ENCODE results near the gene TNFRSF1B.

TNFRSF1B gene

DNA sequence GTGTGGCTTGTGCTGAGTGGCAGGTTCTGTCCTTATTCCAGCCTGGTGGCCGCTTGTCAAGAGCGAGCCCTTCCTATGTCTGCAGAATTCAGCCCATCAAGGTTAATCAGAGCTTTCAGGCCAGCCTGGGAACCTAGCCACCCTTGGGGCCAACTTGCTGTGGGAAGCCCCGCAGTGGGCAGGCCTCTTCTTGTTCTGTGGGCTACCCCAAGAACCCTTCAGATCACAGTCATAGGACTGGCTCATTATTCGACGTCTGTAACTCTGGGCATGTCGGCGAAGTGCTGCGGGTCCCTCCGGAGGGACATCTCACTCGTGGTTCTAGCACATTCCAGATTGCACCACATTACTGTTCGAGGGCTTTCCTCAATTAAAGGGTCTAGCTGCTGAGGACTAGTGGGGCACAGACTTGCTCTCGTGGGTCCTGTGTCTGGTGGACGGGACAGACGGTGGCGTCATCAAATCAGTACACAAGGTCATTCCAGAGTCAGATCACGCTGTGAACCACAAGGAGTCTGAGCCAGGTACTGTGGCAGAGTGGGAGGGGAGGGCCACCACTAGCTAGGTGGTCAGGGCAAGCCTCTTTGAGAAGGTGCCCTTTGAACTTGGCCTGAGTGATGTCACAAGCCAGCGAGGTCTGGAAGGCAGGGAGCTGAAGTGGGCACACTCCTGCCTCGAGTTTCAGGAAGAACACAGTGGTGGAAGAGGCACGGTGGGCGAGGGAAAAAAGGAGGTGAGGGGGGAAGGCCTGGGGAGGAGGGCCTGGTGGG lies 20.3 kb upstream of the TNFRSF1B start:
- DNase-seq (ENCODE audit: low read depth), result peak; percentile 56
- no peak overlapping the region for H3K4me3 ChIP-seq (ENCODE audit: low read depth, low read length)
- TF ChIP-seq, protein P1, sequence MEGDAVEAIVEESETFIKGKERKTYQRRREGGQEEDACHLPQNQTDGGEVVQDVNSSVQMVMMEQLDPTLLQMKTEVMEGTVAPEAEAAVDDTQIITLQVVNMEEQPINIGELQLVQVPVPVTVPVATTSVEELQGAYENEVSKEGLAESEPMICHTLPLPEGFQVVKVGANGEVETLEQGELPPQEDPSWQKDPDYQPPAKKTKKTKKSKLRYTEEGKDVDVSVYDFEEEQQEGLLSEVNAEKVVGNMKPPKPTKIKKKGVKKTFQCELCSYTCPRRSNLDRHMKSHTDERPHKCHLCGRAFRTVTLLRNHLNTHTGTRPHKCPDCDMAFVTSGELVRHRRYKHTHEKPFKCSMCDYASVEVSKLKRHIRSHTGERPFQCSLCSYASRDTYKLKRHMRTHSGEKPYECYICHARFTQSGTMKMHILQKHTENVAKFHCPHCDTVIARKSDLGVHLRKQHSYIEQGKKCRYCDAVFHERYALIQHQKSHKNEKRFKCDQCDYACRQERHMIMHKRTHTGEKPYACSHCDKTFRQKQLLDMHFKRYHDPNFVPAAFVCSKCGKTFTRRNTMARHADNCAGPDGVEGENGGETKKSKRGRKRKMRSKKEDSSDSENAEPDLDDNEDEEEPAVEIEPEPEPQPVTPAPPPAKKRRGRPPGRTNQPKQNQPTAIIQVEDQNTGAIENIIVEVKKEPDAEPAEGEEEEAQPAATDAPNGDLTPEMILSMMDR (IDR thresholded peaks at IDR 0.05; ENCODE audit: insufficient read depth, low read depth, low read length, missing control alignments), result no peak

DNA sequence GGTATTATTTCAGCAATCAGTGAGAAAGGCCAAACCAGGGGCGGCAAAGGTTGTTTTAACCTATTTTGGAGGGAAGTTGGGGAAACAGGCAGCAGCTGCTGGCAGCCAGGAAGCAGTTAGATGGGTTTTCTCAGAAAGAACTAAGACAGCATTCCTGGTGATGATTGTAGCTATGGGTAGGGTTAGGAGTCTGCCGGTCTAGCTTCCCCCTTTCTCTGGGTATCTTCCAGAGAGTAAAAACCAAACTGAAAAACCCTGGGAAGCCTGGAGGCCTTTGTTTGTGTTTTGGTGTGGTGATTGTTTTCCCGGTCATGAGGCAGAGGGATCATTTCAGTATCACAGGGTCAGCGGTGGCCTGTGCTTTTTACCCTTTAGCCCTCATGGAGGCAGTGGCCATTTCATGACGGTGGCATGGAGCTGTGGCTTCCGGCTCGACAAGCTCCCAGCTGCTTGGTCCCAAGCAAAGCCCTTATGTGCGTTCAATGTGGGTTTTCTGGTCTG lies 19.5 kb upstream of the TNFRSF1B start:
- DNase-seq (ENCODE audit: low read depth), result no peak
- H3K4me3 ChIP-seq (ENCODE audit: low read depth, low read length), result no peak overlapping the region
- TF ChIP-seq, protein P1 (IDR thresholded peaks at IDR 0.05; ENCODE audit: insufficient read depth, low read depth, low read length, missing control alignments), result no peak

DNA sequence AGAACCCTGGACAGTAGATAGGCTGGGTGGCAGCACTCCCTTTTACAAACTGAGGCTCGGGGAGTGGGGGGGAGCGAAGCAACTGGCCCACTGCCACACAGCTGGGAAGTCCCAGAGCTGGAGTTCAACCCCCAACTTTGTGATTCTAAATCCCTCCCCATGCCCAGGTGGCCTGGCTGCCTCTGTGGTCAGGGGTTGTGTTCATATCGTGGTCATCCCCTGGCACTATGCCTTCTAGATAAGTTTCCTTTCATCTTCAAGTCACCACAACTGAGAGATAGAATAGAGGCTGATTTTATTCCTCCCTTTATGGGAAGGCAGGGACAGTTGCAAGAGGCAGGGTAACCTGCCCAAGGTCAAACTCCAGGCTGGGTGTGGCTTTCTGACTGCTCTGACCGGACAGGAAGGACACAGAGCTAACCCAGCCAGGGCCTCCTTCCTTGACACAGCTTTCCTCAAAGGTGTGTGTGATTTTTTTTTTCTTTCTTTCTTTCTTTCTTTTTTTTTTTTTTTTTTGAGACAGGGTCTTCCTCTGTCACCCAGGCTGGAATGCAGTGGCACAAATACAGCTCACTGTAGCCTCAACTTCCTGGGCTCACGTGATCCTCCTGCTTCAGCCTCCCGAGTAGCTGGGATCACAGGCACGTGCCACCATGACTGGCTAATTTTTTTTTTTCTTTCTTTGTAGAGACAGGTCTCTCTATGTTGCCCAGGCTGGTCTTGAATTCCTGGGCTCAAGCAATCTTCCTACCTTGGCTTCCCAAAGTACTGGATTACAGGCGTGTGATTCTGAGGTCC lies 18.4 kb upstream of the TNFRSF1B start:
- TF ChIP-seq, protein P1 (IDR thresholded peaks at IDR 0.05; ENCODE audit: insufficient read depth, low read depth, low read length, missing control alignments), result no peak
- peak; percentile 78 for DNase-seq (ENCODE audit: low read depth)
- peak overlapping the region; percentile 29 for H3K4me3 ChIP-seq (ENCODE audit: low read depth, low read length)

DNA sequence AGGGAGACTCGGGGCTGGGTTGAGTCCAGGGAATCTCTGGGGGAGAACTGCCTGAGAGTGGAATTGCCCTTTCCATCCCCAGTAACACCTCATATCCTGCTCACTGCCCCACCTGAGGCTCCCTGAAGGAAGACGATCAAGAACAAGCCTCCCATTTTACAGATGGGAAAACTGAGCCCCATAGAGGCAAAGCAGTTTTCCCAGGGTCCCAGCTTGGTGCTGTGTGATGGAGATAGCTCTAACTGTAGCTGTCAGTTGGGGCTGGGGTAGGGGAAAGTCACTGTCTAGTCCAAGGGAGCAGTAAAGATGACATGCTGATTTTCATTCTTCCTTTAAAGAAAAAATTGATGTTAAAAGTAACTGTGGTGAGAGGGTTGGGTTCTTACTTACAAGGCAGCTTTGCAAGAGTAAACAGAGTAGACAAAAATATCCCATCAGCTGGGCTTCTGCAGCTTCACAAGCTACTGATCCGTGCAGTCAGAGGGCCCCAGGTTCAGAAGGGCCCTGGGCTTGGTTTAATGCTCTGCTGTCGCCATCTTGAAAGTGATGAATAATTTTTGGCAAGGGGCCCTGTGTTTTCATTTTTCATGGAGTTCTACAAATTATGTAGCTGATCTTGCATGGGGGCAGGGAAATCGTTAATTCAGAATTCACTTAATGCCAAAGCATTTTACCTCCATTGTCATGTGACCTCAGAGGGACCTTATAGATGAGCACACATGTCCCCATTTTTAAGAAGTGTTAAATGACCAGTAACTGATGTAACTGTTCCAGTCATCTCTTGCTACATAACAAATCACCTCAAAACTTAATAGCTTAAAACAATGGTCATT lies 17.6 kb upstream of the TNFRSF1B start:
- peak; percentile 90 for DNase-seq (ENCODE audit: low read depth)
- H3K4me3 ChIP-seq (ENCODE audit: low read depth, low read length), result peak overlapping the region; percentile 29
- TF ChIP-seq, protein P1 (IDR thresholded peaks at IDR 0.05; ENCODE audit: insufficient read depth, low read depth, low read length, missing control alignments), result no peak

DNA sequence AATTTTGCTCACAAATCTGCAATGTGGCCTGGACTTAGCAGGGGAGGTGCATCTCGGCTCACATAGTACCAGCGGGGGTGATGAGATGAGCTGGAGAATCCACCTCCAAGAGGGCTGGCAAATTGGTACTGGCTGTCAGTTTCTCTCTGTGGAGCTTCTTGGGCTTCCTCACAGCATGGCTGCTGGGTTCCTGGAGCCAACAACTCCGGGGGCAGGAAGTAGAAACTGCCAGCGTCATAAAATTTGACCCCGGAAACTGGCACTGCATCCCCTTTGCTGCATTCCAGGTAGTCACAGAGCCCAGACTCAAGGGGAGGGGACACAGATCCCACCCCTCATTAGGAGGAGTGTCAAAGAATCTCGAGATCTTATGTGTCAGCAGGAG lies 17.0 kb upstream of the TNFRSF1B start:
- no peak overlapping the region for H3K4me3 ChIP-seq (ENCODE audit: low read depth, low read length)
- DNase-seq (ENCODE audit: low read depth), result no peak
- TF ChIP-seq, protein P1 (IDR thresholded peaks at IDR 0.05; ENCODE audit: insufficient read depth, low read depth, low read length, missing control alignments), result no peak

DNA sequence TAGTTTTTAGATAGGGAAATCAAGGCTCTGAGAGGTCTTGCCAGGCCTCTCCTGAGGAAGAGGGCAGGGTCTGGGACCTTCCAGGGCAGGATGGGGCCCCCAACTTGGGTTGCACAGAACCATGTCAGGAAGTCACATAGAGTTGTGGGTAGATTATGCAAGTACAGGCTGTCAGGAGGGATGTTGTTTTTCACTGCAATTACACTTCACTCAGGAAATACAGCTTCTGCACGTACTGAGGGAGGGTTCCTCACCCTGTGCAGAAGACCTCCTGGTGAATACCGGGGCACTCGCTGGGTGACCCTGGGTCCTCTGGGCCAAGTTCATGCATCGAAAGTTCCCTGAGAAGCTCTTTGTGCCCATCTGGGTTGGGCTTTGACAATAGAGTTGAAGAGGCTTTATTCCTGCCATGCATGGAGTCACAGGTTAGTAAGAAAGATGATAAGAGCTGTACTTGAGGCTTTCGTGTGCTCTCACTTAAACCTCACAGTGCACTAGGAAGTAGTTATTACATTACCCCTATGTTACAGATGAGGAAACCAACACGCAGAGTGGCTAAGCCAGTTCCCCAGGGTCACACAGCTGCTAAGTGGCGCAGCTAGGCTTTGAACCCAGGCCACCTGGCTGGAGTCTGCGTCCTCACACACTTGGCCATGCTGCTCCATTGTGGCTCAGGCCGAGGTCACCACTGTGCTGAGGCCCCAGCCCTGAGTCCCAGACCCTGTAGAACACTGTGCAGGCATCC lies 16.2 kb upstream of the TNFRSF1B start:
- H3K4me3 ChIP-seq (ENCODE audit: low read depth, low read length), result peak overlapping the region; percentile 34
- TF ChIP-seq, protein P1 (IDR thresholded peaks at IDR 0.05; ENCODE audit: insufficient read depth, low read depth, low read length, missing control alignments), result no peak
- DNase-seq (ENCODE audit: low read depth), result peak; percentile 67
